GM08714 (cell line): Measurements from ENCODE around the gene PCDH9.

Source experiments
- H3K4me3 ChIP-seq: fragments of 200-500 bp; sonication (Bioruptor generic); 2 replicates; pipeline ENCODE4 v1.5.1; 2014; ENCODE audit warnings: mild to moderate bottlenecking, low read length, inconsistent platforms
- ZNF274 ChIP-seq: IDR thresholded peaks from 2 replicates; pipeline ENCODE4 v1.6.1; 2012; ENCODE audit warnings: mild to moderate bottlenecking, low read depth, low read length

The PCDH9 gene

DNA sequence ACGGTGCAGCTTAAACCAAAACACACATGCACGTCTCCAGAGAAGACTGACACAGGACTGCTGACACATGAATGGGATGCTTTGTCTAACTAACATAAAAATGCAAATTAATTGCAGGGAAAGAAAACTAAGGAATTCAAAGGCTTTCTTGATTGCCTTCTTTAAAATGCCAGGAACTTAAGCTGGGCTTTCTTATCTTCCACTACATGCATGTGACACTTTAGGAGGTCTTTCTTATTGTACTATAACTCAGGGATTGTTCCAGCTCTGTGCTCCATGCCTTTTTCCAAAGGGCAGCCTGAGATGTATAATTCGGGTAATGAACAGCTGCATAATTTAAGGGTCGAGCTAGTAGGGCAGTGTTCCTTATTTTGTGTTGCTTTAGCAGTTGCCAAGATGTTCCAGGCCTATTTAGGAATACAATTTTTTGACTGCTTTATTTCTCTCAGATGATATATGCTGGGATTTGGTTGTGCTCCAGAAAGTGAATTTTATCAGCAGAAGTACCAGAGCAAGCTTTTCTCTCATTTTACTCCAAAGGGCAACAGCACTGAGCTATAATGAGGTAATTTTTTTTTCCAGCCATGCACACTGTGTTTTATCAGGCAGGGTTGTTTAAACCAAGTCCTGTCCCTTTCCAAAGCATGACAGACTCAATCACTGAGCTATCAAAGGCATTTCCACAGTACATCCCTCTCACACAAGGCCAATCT, 885.2 kb downstream of the PCDH9 start:
- TF ChIP-seq ZNF274, result no peak

GRCh38 chr13:66343224-66343828, 886.8 kb downstream of the PCDH9 start:
- H3K4me3 ChIP-seq, result no peak overlapping the region
- no peak for TF ChIP-seq ZNF274

More for the DNA sequence above, 885.2 kb downstream of the PCDH9 start:
- no peak overlapping the region for H3K4me3 ChIP-seq

DNA sequence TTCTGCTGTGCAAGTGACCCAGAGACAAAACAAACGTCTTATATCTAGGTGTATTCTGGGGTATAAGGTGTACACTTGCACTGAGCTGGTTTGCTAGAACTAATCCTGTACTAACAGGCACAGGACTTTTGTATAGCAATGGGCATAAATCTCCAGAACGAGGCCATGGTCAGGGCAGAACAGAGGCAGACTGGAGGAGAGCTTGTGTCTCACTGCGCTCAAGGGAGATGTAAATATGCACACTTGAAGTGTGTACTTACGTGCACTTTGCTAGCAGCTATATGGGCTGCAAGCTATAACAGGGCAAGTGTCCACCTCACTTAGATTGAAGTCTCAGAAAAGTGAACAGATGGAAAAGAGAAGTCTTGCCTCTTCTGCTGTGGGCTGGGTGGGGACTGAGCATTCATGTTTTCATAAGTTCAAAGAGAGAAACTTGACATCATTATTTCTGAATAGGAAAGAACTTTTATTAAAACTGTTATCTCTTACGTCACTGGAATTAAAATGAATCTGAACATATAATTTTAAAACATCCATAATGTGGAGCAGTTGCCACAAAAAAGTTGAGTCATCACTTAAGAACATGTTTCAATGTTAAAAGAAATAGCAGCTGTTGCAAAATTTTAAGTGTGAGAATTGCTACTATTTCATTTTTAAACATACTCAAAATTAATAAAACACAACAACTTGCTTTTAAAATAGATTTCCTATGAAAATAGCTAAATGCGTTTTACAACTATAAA, 888.3 kb downstream of the PCDH9 start:
- TF ChIP-seq ZNF274, result no peak
- H3K4me3 ChIP-seq, result no peak overlapping the region

GRCh38 chr13:66339214-66339613, 890.9 kb downstream of the PCDH9 start:
- TF ChIP-seq ZNF274, result no peak
- no peak overlapping the region for H3K4me3 ChIP-seq

DNA sequence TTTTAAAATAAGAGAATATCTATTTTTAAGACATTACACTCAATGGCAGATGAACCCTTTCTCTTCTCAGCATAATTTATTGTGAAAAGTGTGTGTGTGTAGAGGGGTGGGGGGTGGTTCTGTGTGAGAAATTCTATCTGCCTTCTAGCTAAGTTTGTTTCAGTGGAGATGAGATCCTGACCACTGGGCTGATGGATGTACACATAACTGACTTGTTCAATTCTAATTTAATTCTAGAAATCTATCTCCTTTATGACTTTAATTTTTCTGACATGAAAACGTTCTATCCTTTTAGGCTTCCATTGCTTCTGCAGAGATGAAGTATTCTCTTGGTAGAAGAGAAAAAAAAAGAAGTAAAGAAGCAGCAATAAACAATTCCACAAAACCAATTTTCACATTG, 891.6 kb downstream of the PCDH9 start:
- no peak for TF ChIP-seq ZNF274

GRCh38 chr13:66335626-66336025, 894.5 kb downstream of the PCDH9 start:
- no peak for TF ChIP-seq ZNF274

More for the DNA sequence above, 891.6 kb downstream of the PCDH9 start:
- H3K4me3 ChIP-seq, result no peak overlapping the region

DNA sequence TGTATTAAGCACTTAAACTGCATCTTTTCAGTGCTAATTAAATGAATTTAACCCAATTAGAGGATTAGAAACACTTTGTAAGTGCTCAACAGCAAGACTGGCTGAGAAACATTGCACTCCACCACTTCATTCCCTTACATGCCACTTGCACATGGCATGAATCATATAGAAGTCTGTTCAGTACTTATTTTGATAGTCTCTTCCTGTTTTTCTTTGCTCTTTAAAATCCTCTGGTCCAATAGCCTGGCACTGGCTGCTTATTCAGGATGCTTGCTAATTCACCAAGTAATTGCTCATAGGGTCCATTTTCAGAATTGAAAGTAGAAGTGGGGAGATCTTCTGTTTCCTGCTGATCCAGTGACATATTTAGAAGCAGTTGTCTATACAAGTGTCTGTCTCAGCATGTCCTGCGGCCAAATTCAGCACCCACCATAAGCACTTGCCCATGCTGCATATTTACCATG, 900.1 kb downstream of the PCDH9 start:
- TF ChIP-seq ZNF274, result no peak

More at GRCh38 chr13:66335626-66336025, 894.5 kb downstream of the PCDH9 start:
- no peak overlapping the region for H3K4me3 ChIP-seq

GRCh38 chr13:66328476-66328875, 901.7 kb downstream of the PCDH9 start:
- no peak for TF ChIP-seq ZNF274
- H3K4me3 ChIP-seq, result no peak overlapping the region

More for the DNA sequence above, 900.1 kb downstream of the PCDH9 start:
- no peak overlapping the region for H3K4me3 ChIP-seq

DNA sequence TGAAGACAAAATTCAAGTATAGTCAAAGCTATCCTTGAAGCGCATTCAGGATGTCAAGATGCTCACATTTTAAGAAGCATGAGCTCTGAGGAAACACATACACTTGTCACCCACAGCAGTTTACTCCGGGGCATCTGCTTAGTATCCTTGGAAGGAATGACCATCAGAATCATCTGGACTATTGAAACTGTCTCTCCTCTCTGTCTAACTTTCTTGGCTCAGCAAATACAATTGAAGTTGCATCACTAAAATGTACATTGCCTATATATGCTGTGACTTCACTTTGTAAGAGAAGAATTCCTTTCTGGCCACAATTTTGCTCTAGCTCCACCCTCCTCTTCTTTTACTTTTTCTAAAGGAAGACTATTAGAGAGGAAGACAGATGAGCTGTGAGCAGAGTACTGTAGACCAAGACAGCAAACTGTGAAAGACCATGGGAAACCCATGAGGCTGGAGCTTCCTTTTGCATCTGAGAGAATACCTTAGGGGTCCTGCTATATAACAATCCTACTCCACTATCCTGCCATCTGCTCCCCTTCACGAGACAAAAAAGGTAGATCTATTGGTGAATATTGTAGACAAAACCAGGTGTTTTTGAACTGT, 906.3 kb downstream of the PCDH9 start:
- TF ChIP-seq ZNF274, result no peak
- H3K4me3 ChIP-seq, result no peak overlapping the region

GRCh38 chr13:66322936-66323335, 907.2 kb downstream of the PCDH9 start:
- no peak for TF ChIP-seq ZNF274
- no peak overlapping the region for H3K4me3 ChIP-seq

- no peak for TF ChIP-seq ZNF274
- H3K4me3 ChIP-seq, result no peak overlapping the region
Measured at GRCh38 chr13:66322193-66322740, 907.9 kb downstream of the PCDH9 start.

DNA sequence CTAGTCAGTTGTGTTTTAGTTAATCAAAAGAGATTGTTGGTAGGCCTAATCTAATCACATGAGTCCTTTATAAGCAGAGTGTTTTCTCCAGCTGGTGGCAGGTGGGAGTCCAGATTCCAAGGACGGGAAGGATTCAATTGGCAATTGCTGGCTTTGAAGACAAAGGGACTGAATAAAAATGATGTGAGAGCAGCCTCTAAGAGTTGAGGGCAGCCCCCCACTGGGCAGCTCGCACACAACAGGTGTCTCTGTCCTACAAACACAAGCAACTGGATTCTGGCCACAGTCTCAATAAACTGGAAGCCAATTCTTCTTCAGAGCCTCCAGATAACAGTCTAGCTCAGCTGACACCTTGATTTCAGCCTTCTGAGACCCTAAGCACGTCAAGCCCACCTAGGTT, 915.2 kb downstream of the PCDH9 start:
- no peak for TF ChIP-seq ZNF274
- H3K4me3 ChIP-seq, result no peak overlapping the region

DNA sequence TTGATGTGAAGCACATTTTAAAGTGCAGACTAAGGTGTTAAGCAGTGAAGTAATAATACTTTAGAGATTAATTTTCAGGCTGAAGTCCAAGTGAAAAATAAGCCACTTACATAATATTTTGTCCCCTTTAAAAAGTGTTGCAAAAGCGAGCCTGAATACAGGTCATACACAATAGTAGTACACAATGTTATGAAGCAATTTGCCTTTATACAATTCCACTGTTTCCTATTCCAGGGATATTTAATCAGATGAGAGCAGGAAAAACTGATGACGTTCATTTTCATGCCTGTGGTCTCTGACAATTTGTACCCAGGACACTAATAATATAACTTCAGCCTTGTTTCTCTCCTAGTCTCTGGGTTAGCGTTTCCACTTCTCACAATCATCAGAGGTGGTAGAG, 916.7 kb downstream of the PCDH9 start:
- no peak for TF ChIP-seq ZNF274
- H3K4me3 ChIP-seq, result no peak overlapping the region
